Measurements from ENCODE around the gene TNS2.

TNS2 gene

GRCh38 chr12:53042607-53043454, 7.0 kb upstream of the TNS2 start:
- DNase-seq: no peak

GRCh38 chr12:53044052-53044581, 5.7 kb upstream of the TNS2 start:
- DNase-seq: no peak

GRCh38 chr12:53044896-53045695, 4.8 kb upstream of the TNS2 start:
- peak in 1 of 2 donors; percentile 36 for DNase-seq

DNA sequence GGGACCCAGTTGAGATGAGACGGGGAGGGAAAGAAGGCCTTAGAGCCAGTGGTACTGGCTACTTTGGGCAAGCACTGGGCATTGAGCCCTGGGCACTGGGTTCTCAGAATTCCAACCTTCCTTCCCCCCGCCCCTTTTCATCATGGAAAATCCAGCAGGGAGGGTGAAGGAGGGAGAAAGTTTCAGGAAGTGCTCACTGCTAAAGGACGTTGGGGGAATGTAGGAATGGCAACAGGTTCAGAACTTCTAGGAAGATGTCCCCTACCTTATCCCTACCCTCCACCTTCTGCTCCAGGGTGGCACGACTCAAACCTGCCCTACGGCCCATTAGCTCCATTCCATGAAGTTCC, 4.2 kb upstream of the TNS2 start:
- no peak for DNase-seq

DNA sequence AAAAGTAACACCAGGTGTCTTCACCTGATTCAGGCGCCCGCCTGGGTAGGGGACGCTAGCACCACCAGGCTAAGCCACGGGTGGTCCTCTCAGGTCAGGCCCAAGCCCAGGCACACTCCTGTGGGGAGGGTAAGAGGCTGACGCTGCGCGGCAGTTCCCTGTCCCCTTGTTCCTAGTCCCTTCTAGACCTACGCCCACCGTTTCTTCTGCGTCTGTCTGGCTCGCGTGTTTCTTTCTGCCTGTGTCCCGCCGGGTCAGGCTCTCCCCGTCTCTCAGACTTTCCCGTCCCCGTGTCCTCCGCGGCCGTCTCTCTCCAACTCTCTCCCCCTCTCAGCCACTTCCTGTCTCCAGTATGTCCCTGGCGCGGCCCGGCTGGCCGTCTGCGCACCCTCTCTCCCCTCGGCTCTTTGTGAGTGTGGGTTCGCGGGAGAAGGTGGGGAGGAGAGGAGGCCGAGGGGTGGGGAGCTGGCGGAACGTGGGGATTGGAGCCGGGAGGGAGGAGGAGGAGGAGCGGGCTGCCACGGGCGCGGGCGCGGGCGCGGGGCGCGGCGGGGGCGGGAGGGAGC, 3.1 kb upstream of the TNS2 start:
- peak; percentile 32 to 61 for DNase-seq

DNA sequence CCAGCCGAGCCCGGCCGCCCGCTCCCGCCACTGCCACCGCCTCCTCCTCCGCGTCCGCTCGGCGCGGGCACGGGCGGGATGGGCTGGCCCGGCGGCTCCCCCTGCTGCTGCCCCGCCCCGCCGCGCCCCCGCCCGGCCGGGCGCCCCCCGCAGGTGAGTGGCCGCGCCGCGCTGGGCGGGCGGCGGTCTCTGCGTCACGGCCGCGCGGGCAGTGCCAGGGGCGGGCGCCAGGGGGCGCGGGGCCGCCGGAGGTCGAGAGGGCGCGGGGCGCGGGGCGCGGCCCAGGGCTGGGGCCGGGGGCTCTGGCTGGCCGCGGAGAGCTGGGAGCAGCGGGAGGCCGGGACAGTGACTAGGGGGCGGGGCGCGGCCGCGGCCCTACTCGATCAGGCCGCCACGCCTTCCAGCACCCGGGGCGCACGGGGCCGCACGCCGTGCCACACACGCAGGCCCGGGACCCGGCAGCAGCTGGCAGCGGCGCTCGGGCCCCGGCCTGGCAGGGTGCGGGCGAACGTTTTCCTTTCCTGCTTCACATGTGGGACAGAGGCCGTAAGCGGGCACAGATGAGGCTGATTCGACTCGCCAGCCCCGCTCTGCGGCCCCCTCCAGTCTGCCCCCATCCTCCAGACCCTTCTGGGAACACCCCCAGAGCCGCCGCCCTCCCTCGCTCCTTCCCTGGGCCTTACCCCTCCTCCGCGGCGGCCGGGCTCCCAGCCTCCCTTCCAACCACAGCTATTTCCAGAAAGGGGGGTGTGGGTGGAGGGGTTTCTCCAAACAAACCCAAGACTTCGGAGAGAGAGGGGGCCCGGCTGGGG, 2.4 kb upstream of the TNS2 start:
- DNase-seq: peak; percentile 25 to 32

GRCh38 chr12:53048033-53048779, 1.7 kb upstream of the TNS2 start:
- DNase-seq: no peak

GRCh38 chr12:53048780-53049401, 974 bp upstream of the TNS2 start:
- no peak for DNase-seq

- no peak for DNase-seq
These were observed 677 bp downstream of the TNS2 start for GRCh38 chr12:53050426-53051057.

DNA sequence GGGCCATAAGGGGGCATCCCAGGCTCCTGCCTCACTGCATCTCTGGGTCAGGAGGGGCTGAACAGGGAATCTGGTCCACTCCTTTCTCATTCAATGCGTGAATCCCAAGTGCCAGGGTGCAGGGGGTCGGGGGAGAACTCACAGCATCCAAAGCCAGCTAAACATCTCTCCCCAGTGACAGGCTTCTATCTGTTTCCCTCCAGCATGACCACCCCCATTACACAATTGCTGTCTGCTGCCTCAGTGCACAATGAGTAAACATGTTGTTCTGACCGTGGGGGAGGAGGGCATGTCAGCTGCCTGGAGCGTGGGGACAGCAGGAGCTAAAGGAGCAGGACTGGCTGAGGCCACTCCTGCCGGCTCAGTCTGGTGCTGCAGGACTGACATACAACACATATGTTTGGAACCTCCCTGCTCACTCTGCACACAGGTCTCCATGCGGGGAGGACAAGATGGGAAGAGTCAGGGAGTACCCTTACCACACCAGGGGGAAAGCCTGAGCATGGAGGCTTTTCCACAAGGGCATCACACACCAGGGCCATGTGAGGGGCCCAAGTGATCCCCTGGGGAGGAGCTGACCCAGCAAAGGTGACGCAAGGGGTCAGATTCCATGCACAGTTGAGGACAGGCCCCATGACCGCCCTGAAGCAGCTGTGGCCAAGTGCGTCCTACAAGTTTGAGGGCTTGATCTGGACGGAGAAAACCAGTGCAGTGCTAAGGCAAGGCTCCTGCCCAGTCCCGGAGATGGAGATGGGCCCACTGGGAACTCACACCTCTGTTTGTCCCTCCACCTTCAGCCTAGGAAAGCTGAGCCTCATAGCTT, 1.4 kb downstream of the TNS2 start:
- peak; percentile 37 to 78 for DNase-seq

GRCh38 chr12:53051881-53052412, 2.1 kb downstream of the TNS2 start:
- DNase-seq: no peak

DNA sequence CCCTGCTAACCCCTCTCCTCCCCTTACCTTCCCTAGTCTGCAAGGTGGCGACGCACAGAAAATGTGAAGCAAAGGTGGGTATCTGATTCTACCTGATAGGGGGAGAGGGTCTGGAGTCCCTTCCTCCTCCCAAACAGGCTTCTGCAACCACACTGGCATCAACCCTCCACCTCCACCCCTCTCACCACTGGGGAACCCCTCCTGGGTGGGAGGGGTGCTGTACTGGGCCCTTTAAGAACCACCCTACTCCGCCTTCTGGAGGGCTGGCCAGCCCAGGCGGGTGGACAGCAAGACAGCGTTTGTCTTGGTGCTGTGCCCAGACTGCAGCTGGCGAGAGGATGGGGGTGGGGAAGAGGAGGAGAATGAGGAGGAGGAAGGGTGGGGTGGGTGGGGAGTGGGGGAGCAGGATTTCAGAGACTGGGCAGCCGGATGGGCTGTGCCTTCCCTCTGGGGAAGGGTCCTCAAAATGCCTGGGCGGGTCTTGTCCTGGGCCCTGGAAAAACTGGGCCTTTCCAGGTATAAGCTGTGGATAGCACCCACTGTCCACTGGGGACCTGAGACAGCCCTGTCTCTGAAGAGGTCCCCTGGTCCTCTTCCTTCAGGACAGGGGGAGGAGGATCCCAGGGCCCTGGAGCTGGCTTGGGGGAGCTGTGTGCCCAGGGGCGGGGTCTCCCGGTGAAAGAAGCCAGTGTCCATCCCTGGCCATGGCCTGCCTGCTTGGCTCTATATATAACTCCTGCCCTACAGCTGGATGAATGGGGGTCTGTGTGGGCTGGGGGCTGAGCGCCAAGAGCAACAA, 2.8 kb downstream of the TNS2 start:
- DNase-seq: no peak

DNA sequence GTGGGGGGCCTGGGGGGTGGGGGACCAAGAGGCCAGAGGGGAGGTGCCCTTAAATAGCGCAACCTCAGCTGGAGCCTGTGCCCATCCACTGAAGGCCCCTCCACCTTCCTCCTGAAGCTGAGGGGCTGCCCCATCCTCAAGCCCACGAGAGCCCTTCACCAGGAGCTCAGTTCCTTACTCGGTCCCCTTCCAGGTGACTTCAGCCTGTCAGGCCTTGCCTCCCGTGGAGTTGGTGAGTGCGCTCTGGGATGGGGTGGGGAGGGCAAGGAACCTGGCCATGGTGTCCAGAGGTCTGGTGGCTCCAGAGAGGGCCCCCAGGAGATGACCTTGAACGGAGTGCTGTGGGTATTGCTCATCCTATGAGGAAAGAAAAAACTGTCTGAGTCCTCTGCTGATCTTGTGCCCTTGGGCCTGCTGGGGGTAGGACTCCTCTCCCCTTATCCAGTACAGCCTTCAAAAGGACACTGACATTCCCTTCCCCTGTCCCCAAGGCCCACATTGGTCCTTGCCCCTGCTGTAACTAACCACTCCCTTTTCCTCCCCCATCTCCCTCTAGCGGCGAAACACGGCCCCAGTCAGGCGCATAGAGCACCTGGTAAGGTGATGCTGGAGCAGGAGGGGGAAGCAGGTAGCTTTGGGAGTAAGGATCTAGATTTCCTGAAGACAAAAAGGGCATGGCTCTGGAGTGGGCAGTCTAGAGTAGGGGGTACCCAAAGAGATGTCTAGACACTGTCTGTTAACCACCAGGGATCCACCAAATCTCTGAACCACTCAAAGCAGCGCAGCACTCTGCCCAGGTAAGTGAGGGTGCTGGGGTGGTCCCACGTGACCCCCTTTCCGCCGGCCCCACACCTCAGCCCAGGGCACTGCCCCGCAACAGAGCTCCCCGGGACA, 3.6 kb downstream of the TNS2 start:
- DNase-seq: peak in 1 of 2 donors; percentile 47

DNA sequence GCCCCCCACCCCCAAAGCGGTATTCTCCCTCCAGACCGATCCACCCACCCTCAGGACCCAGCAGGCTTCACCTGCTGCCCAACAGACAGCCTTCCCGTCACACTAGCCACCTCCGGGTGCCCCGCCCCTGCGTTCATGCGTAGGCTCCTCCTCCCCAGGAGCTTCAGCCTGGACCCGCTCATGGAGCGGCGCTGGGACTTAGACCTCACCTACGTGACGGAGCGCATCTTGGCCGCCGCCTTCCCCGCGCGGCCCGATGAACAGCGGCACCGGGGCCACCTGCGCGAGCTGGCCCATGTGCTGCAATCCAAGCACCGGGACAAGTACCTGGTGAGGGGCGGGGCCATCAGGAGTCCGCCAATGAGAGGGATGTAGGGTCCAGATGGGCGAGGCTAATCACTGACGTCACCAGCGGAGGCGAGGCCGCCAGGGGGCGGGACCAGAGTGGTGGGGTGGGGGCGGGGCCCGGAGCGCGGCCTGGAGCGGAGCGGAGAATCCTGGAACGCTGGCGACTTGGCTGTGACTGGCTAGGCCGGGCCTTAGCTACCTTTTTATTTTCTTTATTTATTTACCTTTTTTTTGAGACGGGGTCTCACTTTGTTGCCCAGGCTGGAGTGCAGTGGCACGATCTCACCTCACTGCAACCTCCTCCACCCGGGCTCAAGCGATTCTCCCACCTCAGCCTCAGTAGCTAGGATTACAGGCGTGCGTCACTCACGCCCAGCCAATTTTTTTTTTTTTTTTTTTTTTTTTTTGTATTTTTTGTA, 4.4 kb downstream of the TNS2 start:
- peak; percentile 81 to 94 for DNase-seq

DNA sequence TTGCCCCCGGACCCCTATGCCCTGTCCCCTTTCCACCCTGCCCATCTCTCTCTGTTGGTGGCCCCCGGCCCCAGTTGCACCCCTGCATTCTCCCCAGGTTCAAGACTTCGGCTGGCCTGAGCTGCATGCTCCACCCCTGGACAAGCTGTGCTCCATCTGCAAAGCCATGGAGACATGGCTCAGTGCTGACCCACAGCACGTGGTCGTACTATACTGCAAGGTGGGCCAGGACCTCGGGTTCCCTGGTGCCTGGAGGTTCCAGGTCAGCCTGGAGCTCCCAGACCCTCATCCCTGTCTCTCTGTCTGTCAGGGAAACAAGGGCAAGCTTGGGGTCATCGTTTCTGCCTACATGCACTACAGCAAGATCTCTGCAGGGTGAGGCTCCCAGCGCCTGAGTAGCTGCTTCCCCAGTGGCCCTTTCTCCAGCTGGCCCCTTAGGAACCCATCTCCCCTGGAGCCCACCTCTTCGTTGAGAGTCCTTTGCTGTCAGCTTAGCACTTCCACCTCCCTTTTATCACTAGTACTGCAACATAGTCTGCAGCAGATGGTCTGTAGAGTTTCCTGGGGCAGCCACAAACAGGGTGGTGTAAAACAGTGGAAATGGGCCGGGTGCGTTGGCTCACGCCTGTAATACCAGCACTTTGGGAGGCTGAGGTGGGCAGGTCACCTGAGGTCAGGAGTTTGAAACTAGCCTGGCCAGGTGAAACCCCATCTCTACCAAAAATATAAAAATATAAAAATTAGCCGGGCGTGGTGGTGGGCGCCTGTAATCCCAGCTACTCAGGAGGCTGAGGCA, 5.8 kb downstream of the TNS2 start:
- no peak for DNase-seq

DNA sequence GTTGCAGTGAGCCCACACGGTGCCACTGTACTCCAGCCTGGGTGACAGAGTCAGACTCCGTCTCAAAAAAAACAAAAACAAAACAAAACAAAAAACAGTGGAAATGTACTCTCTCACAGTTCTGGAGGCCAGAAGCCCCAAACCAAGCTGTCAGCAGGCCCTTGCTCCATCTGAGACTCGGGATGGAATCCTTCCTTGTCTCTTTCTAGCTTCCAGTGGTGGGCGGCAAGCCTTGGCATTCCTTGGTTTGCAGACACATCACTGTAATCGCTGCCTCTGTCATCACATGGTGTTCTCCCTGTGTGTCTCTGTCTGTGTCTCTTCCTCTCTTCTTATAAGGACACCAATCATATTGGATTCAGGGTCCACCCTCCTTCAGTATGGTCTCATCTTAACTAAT, 6.4 kb downstream of the TNS2 start:
- no peak for DNase-seq

Measured in inflammatory macrophage treated with lipopolysaccharide for 1 hour (primary cell).